SK-N-SH (cell line): ENCODE results near the gene RPL37A.

Experiments used
- CTCF ChIP-seq: fragments of 200-600 bp; sonication (generic); IDR thresholded peaks from 2 replicates; pipeline ENCODE4 v1.6.1; 2017; ENCODE audit warnings: antibody characterized with exemption, mild to moderate bottlenecking, moderate library complexity
- EP300 ChIP-seq, 2 experiments: IDR thresholded peaks; 2 replicates each; pipeline versions ENCODE4 v1.4.0 to v1.6.1; 2012; ENCODE audit warnings: borderline replicate concordance in 1 of 2, low read depth in 1 of 2, low read length in 1 of 2
- FOSL2 ChIP-seq: IDR thresholded peaks from 2 replicates; pipeline ENCODE4 v1.4.0; 2012; ENCODE audit warnings: low read depth, mild to moderate bottlenecking, moderate library complexity, borderline replicate concordance
- GATA2 ChIP-seq: sonication (generic); formaldehyde crosslinking; IDR thresholded peaks from 2 replicates; pipeline ENCODE4 v1.5.0; 2020; ENCODE audit warnings: mild to moderate bottlenecking, missing genetic modification reagents
- IRF3 ChIP-seq: fragments of 150-350 bp; IDR thresholded peaks from 2 replicates; pipeline ENCODE4 v1.6.1; 2016; ENCODE audit warnings: mild to moderate bottlenecking, low read depth, low read length
- NRF1 ChIP-seq: IDR thresholded peaks from 2 replicates; pipeline ENCODE4 v1.6.1; 2012; ENCODE audit warnings: low read depth, mild to moderate bottlenecking, low read length
- POLR2AphosphoS5 ChIP-seq: IDR thresholded peaks from 2 replicates; pipeline ENCODE4 v1.6.1; 2012; ENCODE audit warnings: low read depth, low read length
- TCF12 ChIP-seq: IDR thresholded peaks from 2 replicates; pipeline ENCODE4 v1.4.0; 2012

DNA sequence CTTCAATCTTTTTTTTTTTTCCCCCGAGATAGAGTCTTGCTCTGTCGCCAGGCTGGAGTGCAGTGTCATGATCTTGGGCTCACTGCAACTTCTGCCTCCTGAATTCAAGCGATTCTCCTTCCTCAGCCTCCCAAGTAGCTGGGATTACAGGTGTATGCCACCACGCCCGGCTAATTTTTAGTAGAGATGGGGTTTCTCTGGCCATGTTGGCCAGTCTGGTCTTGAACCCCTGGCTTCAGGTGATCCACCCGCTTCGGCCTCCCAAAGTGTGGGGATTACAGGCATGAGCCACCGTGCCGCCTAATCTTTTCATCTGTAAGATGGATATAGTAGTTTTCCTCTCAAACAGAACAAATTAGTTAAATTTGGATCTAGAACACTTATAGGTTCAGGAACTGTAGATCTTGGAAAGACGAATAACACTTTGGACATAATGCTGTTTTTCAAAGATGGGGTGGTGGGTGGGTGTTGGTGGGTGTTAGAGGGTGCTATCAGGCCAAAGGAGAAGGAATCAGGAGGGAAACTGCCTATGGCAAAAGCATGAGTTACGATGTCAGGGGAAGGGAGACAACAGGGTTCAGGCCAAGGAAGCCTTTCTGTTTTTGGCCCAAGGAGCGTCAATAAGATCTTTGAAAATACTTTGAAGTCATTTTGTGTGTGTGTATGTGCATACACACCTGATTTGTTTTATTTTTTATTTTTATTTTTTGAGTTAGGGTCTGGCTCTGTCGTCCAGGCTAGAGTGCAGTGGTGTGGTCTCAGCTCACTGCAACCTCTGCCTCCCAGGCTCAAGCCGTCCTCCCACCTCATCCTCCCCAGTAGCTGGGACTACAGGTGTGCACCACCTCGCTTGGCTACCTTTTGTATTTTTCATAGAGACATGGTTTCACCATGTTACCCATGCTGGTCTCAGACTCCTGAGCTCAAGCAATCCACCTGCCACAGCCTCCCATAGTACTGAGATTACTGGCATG, 6.8 kb downstream of the RPL37A start:
- TF ChIP-seq CTCF (no peak), TCF12 (no peak), EP300 (IDR thresholded peaks at IDR 0.05; ENCODE audit: borderline replicate concordance in 1 of 2, low read depth in 1 of 2, low read length in 1 of 2) (no peak), FOSL2 (no peak), GATA2 (CRISPR knock-in tag) (no peak), NRF1 (no peak), POLR2AphosphoS5 (peak; percentile 72), IRF3 (no peak)
